SK-N-SH (cell line): Measurements from ENCODE around the gene ARAP2. TPM values are rescaled to one million over a fixed set of nuclear protein-coding genes. Genes with fewer than 3 reads are reported as not detected.

Source experiments
- CTCF ChIA-PET: fragments of 300-600, 350-600 bp; formaldehyde crosslinking; extraction: SDS; loops from one replicate; lab custom pipeline; 2021; lab: Yijun Ruan, JAX
- POLR2A ChIA-PET: fragments of 350-600 bp; sonication (Branson Sonifier 250); formaldehyde crosslinking; extraction: SDS; loops from one replicate; lab custom pipeline; 2020; ENCODE audit warnings: antibody characterized with exemption, inconsistent platforms; lab: Yijun Ruan, JAX
- DNase-seq: peaks from one replicate; pipeline ENCODE4 v3.0.0; 2012
- H2AFZ ChIP-seq: fragments of 200-600 bp; sonication (generic); 2 replicates; pipeline ENCODE4 v1.8.1; 2016; ENCODE audit warnings: antibody characterized with exemption, mild to moderate bottlenecking, low read depth
- H3F3A ChIP-seq: fragments of 200-600 bp; sonication (generic); replicated peaks from 2 replicates; pipeline ENCODE3; 2016; ENCODE audit warnings: antibody characterized with exemption, mild to moderate bottlenecking; ENCODE audit not compliant: insufficient read depth
- H3K27ac ChIP-seq, 2 experiments: fragments of 200-500 bp in 1 of 2; fragments of 200-600 bp in 1 of 2; sonication (Bioruptor generic) in 1 of 2; sonication (generic), shearing (Covaris generic) in 1 of 2; 2 replicates each; pipeline versions ENCODE4 v1.5.1 to v1.6.1; 2014 to 2016; ENCODE audit warnings: low read depth in 2 of 2, inconsistent platforms in 1 of 2, low read length in 1 of 2, mild to moderate bottlenecking in 1 of 2, mixed read lengths in 1 of 2
- H3K27me3 ChIP-seq: fragments of 200-600 bp; sonication (generic), shearing (Covaris generic); 2 replicates; pipeline ENCODE4 v1.6.1; 2016; ENCODE audit warnings: mixed run types; ENCODE audit not compliant: insufficient read depth
- H3K36me3 ChIP-seq, 2 experiments: fragments of 200-500 bp in 1 of 2; fragments of 200-600 bp in 1 of 2; sonication (Bioruptor generic) in 1 of 2; sonication (generic) in 1 of 2; replicated peaks in 1 of 2; 2 replicates each; pipeline versions ENCODE3 to v1.5.1; 2014 to 2016; ENCODE audit warnings: low read length in 1 of 2, mild to moderate bottlenecking in 1 of 2; ENCODE audit not compliant: insufficient read depth in 2 of 2, control insufficient read depth in 1 of 2
- H3K4me1 ChIP-seq, 2 experiments: fragments of 200-500 bp in 1 of 2; fragments of 200-600 bp in 1 of 2; sonication (Bioruptor generic) in 1 of 2; sonication (generic), shearing (Covaris generic) in 1 of 2; 2 replicates each; pipeline versions ENCODE4 v1.5.1 to v1.6.1; 2014 to 2016; ENCODE audit warnings: low read depth in 1 of 2, low read length in 1 of 2, mixed run types in 1 of 2; ENCODE audit not compliant: insufficient read depth in 2 of 2, control insufficient read depth in 1 of 2
- H3K4me2 ChIP-seq: fragments of 200-600 bp; sonication (generic), shearing (Covaris generic); 2 replicates; pipeline ENCODE4 v1.6.1; 2017; ENCODE audit warnings: mixed run types
- H3K4me3 ChIP-seq, 2 experiments: fragments of 200-500 bp in 1 of 2; fragments of 200-600 bp in 1 of 2; sonication (Bioruptor generic) in 1 of 2; sonication (generic), shearing (Covaris generic) in 1 of 2; 2 replicates each; pipeline versions ENCODE4 v1.5.1 to v1.8.1; 2014 to 2016; ENCODE audit warnings: low read depth in 2 of 2, inconsistent platforms in 1 of 2, low read length in 1 of 2, mild to moderate bottlenecking in 1 of 2, mixed read lengths in 1 of 2, moderate library complexity in 1 of 2
- H3K79me2 ChIP-seq: fragments of 200-600 bp; sonication (generic); 2 replicates; pipeline ENCODE4 v1.8.1; 2017; ENCODE audit warnings: mild to moderate bottlenecking; ENCODE audit not compliant: insufficient read depth
- H3K9ac ChIP-seq: fragments of 200-600 bp; sonication (generic); 2 replicates; pipeline ENCODE4 v1.6.1; 2017; ENCODE audit warnings: mixed run types
- H3K9me2 ChIP-seq: fragments of 200-600 bp; sonication (generic); 2 replicates; pipeline ENCODE4 v1.6.1; 2017; ENCODE audit warnings: mixed run types
- H3K9me3 ChIP-seq: fragments of 200-600 bp; sonication (generic); 2 replicates; pipeline ENCODE4 v1.6.1; 2017; ENCODE audit warnings: mixed run types, mild to moderate bottlenecking, moderate library complexity
- H4K20me1 ChIP-seq: fragments of 200-600 bp; sonication (generic); 2 replicates; pipeline ENCODE4 v1.6.1; 2017; ENCODE audit warnings: mild to moderate bottlenecking, mixed run types; ENCODE audit not compliant: insufficient read depth
- EP300 ChIP-seq, 2 experiments: IDR thresholded peaks; 2 replicates each; pipeline versions ENCODE4 v1.4.0 to v1.6.1; 2012; ENCODE audit warnings: borderline replicate concordance in 1 of 2, low read depth in 1 of 2, low read length in 1 of 2
- EZH2phosphoT487 ChIP-seq: fragments of 200-600 bp; sonication (generic); IDR thresholded peaks from 2 replicates; pipeline ENCODE4 v1.6.1; 2017; ENCODE audit warnings: low read depth, mixed run types, mild to moderate bottlenecking, antibody characterized with exemption, moderate library complexity, borderline replicate concordance
- FOXM1 ChIP-seq: IDR thresholded peaks from 2 replicates; pipeline ENCODE4 v1.4.0; 2012; ENCODE audit warnings: low read depth, mild to moderate bottlenecking
- IRF3 ChIP-seq: fragments of 150-350 bp; IDR thresholded peaks from 2 replicates; pipeline ENCODE4 v1.6.1; 2016; ENCODE audit warnings: mild to moderate bottlenecking, low read depth, low read length
- JUND ChIP-seq: IDR thresholded peaks from 2 replicates; pipeline ENCODE4 v1.4.0; 2012
- MAX ChIP-seq: IDR thresholded peaks from 2 replicates; pipeline ENCODE4 v1.4.0; 2012; ENCODE audit warnings: low read depth
- MEF2A ChIP-seq: IDR thresholded peaks from 2 replicates; pipeline ENCODE4 v1.4.0; 2012; ENCODE audit warnings: low read depth, borderline replicate concordance
- NRF1 ChIP-seq: IDR thresholded peaks from 2 replicates; pipeline ENCODE4 v1.6.1; 2012; ENCODE audit warnings: low read depth, mild to moderate bottlenecking, low read length
- PBX3 ChIP-seq: IDR thresholded peaks from 2 replicates; pipeline ENCODE4; 2012
- RXRA ChIP-seq: IDR thresholded peaks from 2 replicates; pipeline ENCODE4 v1.4.0; 2012; ENCODE audit warnings: low read depth, mild to moderate bottlenecking, borderline replicate concordance
- SMC3 ChIP-seq: IDR thresholded peaks from 2 replicates; pipeline ENCODE4 v1.6.1; 2012; ENCODE audit warnings: low read depth, low read length, improper control_type of control experiment
- TAF1 ChIP-seq: IDR thresholded peaks from 2 replicates; pipeline ENCODE4 v1.6.1; 2012; ENCODE audit warnings: low read depth, mild to moderate bottlenecking, low read length, moderate library complexity, borderline replicate concordance
- TCF12 ChIP-seq: IDR thresholded peaks from 2 replicates; pipeline ENCODE4 v1.4.0; 2012
- TEAD4 ChIP-seq: IDR thresholded peaks from 2 replicates; pipeline ENCODE4 v1.4.0; 2012; ENCODE audit warnings: mild to moderate bottlenecking, borderline replicate concordance; ENCODE audit not compliant: insufficient read depth
- YY1 ChIP-seq: IDR thresholded peaks from 2 replicates; pipeline ENCODE4 v1.4.0; 2012; ENCODE audit warnings: low read depth, mild to moderate bottlenecking
- WGBS: methylation state at CpG from one replicate; pipeline ENCODE4 v1.1.6; 2017; ENCODE audit warnings: low lambda C conversion rate; 5-methylcytosine and 5-hydroxymethylcytosine counted together
- polyA plus RNA-seq, 3 experiments: library from polyadenylated mRNA; depleted of rRNA; stranded (reverse); fragments of >200 nt; gene quantifications; 2 replicates each; pipeline ENCODE4 v1.2.3, GENCODE V29; 2012
- TF ChIP-seq, protein P1 (sequence below): IDR thresholded peaks from 2 replicates; pipeline ENCODE4 v1.4.0; 2012; ENCODE audit warnings: low read depth, borderline replicate concordance
- TF ChIP-seq, protein P2 (sequence below): IDR thresholded peaks from 2 replicates; pipeline ENCODE4 v1.4.0; 2012; ENCODE audit warnings: low read depth, borderline replicate concordance
- TF ChIP-seq, protein P3 (sequence below): fragments of 150-350 bp; IDR thresholded peaks from 2 replicates; pipeline ENCODE4 v1.6.1; 2017; ENCODE audit warnings: antibody characterized with exemption, low read length, low read depth, borderline replicate concordance
- TF ChIP-seq, protein P4 (sequence below): IDR thresholded peaks from 2 replicates; pipeline ENCODE4 v1.6.1; 2012; ENCODE audit warnings: mild to moderate bottlenecking, low read depth, low read length, moderate library complexity

Gene ARAP2
- polyA plus RNA-seq, 1 of the 3 experiments (the other 2 are of a cell fraction): not detected

DNA sequence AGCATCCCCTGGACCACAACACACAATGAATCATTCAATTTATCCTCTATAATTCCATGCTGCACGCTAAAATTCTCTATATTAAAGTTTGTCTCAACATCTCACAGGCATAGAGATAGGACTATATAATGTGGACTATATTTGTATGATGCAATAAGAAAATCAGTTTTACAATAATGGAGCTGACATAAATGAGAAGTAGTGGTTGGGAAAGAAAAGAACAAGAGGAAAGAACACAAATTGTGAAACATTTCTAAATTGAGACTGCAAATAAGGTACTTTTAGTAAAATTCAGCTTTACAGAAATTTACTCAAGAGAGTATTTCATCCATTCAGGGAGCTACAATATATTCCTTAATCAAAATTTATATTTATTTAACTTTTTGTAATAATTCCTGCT, 120.4 kb downstream of the ARAP2 start:
- Histone ChIP-seq H4K20me1 (no peaks in the 10 kb centered on the region), H3K36me3 (no peaks in the 10 kb centered on the region), H3K9me2 (no peaks in the 10 kb centered on the region), H3K27ac (no peak overlapping the region), H3K27me3 (no peaks in the 10 kb centered on the region), H3K4me1 (no peaks in the 10 kb centered on the region), H3F3A (no peaks in the 10 kb centered on the region), H3K4me2 (no peak overlapping the region), H2AFZ (no peak overlapping the region), H3K4me3 (no peak overlapping the region), H3K9ac (no peak overlapping the region), H3K79me2 (no peaks in the 10 kb centered on the region), H3K9me3 (no peaks in the 10 kb centered on the region)
- CTCF ChIA-PET: no interaction called here
- DNase-seq: no peak
- no peak for TF ChIP-seq SMC3
- TF ChIP-seq, protein P1, sequence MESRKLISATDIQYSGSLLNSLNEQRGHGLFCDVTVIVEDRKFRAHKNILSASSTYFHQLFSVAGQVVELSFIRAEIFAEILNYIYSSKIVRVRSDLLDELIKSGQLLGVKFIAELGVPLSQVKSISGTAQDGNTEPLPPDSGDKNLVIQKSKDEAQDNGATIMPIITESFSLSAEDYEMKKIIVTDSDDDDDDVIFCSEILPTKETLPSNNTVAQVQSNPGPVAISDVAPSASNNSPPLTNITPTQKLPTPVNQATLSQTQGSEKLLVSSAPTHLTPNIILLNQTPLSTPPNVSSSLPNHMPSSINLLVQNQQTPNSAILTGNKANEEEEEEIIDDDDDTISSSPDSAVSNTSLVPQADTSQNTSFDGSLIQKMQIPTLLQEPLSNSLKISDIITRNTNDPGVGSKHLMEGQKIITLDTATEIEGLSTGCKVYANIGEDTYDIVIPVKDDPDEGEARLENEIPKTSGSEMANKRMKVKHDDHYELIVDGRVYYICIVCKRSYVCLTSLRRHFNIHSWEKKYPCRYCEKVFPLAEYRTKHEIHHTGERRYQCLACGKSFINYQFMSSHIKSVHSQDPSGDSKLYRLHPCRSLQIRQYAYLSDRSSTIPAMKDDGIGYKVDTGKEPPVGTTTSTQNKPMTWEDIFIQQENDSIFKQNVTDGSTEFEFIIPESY: no peak
- TF ChIP-seq MAX: no peak
- TF ChIP-seq FOXM1: no peak
- TF ChIP-seq RXRA: no peak
- no peak for TF ChIP-seq EZH2phosphoT487
- TF ChIP-seq, protein P2, sequence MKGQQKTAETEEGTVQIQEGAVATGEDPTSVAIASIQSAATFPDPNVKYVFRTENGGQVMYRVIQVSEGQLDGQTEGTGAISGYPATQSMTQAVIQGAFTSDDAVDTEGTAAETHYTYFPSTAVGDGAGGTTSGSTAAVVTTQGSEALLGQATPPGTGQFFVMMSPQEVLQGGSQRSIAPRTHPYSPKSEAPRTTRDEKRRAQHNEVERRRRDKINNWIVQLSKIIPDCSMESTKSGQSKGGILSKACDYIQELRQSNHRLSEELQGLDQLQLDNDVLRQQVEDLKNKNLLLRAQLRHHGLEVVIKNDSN: no peak
- no peak for TF ChIP-seq TAF1
- TF ChIP-seq TEAD4: no peak
- TF ChIP-seq NRF1: no peak
- TF ChIP-seq EP300 (IDR thresholded peaks at IDR 0.05; ENCODE audit: borderline replicate concordance in 1 of 2, low read depth in 1 of 2, low read length in 1 of 2): no peak
- no peak for TF ChIP-seq YY1
- TF ChIP-seq IRF3: no peak
- no peak for TF ChIP-seq MEF2A
- no peak for TF ChIP-seq JUND
- POLR2A ChIA-PET: no interaction called here
- 0% methylated on average over 1 of the region's 1 CpG for WGBS

DNA sequence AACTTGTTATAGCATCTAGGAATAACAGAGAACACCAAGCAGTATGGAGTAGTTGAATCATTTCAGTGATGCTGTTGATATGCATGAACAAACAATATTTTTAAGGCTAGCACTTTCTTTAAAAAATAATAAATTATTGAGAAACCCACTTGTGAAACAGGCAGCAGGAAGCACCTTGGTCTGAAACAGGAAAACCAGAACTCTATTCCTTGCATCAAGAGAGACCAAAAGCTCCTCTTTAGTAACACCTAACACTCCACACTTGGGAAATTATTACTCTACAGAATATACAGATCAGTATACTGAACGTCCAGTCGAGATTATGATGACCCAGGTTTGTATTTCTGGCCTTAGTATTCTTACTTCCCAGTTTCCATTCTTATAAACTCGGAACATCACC, 129.0 kb downstream of the ARAP2 start:
- Histone ChIP-seq H3K36me3 (no peaks in the 10 kb centered on the region), H4K20me1 (no peaks in the 10 kb centered on the region), H3K9me2 (no peaks in the 10 kb centered on the region), H3K27me3 (no peaks in the 10 kb centered on the region), H3F3A (no peaks in the 10 kb centered on the region), H3K79me2 (no peaks in the 10 kb centered on the region), H2AFZ (no peak overlapping the region), H3K9me3 (no peaks in the 10 kb centered on the region), H3K4me3 (no peak overlapping the region), H3K9ac (no peak overlapping the region), H3K27ac (no peak overlapping the region), H3K4me1 (no peaks in the 10 kb centered on the region), H3K4me2 (no peak overlapping the region)
- DNase-seq: no peak
- CTCF ChIA-PET: no interaction called here
- WGBS: 0% methylated on average over 3 of the region's 3 CpGs
- POLR2A ChIA-PET: no interaction called here
- TF ChIP-seq TCF12: no peak
- TF ChIP-seq, protein P3, sequence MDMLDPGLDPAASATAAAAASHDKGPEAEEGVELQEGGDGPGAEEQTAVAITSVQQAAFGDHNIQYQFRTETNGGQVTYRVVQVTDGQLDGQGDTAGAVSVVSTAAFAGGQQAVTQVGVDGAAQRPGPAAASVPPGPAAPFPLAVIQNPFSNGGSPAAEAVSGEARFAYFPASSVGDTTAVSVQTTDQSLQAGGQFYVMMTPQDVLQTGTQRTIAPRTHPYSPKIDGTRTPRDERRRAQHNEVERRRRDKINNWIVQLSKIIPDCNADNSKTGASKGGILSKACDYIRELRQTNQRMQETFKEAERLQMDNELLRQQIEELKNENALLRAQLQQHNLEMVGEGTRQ: no peak
- no peak for TF ChIP-seq SMC3
- TF ChIP-seq, protein P4, sequence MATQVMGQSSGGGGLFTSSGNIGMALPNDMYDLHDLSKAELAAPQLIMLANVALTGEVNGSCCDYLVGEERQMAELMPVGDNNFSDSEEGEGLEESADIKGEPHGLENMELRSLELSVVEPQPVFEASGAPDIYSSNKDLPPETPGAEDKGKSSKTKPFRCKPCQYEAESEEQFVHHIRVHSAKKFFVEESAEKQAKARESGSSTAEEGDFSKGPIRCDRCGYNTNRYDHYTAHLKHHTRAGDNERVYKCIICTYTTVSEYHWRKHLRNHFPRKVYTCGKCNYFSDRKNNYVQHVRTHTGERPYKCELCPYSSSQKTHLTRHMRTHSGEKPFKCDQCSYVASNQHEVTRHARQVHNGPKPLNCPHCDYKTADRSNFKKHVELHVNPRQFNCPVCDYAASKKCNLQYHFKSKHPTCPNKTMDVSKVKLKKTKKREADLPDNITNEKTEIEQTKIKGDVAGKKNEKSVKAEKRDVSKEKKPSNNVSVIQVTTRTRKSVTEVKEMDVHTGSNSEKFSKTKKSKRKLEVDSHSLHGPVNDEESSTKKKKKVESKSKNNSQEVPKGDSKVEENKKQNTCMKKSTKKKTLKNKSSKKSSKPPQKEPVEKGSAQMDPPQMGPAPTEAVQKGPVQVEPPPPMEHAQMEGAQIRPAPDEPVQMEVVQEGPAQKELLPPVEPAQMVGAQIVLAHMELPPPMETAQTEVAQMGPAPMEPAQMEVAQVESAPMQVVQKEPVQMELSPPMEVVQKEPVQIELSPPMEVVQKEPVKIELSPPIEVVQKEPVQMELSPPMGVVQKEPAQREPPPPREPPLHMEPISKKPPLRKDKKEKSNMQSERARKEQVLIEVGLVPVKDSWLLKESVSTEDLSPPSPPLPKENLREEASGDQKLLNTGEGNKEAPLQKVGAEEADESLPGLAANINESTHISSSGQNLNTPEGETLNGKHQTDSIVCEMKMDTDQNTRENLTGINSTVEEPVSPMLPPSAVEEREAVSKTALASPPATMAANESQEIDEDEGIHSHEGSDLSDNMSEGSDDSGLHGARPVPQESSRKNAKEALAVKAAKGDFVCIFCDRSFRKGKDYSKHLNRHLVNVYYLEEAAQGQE: no peak
- no peak for TF ChIP-seq PBX3
